ENCODE measurements around the gene MASP2. TPM values are rescaled to one million over a fixed set of nuclear protein-coding genes. Genes with fewer than 3 reads are reported as not detected.
"Not testable (repeated sequence)": the region's sequence is repeated elsewhere in the genome, so short reads cannot be mapped to it uniquely, and the experiment has no call there.

The MASP2 gene
- total RNA-seq, 1 donor from 2014 or later: 0.73 TPM

GRCh38 chr1:11065796-11066195 lies 18.8 kb upstream of the MASP2 start:
- Histone ChIP-seq H3K36me3 (ENCODE audit: insufficient read depth, low read length) (peaks cover 47% of the 10 kb centered on the region), H3K27ac (ENCODE audit: low read depth, low read length) (no peak overlapping the region), H3K79me2 (ENCODE audit: insufficient read depth, low read length) (peaks cover 9% of the 10 kb centered on the region), H3K4me2 (ENCODE audit: low read length) (no peak overlapping the region), H2AFZ (ENCODE audit: low read depth, low read length) (no peak overlapping the region), H3K9me3 (ENCODE audit: insufficient read depth, low read depth, low read length) (no peaks in the 10 kb centered on the region), H4K20me1 (ENCODE audit: insufficient read depth, low read length) (peaks cover 6% of the 10 kb centered on the region), H3K4me3 (ENCODE audit: insufficient read depth, low read depth, low read length) (no peak overlapping the region), H3K27me3 (ENCODE audit: insufficient read depth, low read length) (no peaks in the 10 kb centered on the region), H3K9ac (ENCODE audit: low read length) (no peak overlapping the region), H3K4me1 (ENCODE audit: insufficient read depth, low read length) (peaks cover 4% of the 10 kb centered on the region)
- Mint-ChIP-seq H3K4me1 (ENCODE audit: low read depth, unreplicated experiment) (peaks cover 12% of the 10 kb centered on the region), H3K36me3 (ENCODE audit: low read depth, unreplicated experiment) (peaks cover 26% of the 10 kb centered on the region), H3K9me3 (ENCODE audit: unreplicated experiment) (no peaks in the 10 kb centered on the region), H3K27ac (ENCODE audit: unreplicated experiment) (no peak overlapping the region), H3K4me3 (ENCODE audit: unreplicated experiment) (no peak overlapping the region), H3K27me3 (ENCODE audit: low read depth, unreplicated experiment) (no peaks in the 10 kb centered on the region)
- no peak for FAIRE-seq
- DNase-seq (ENCODE audit: low read depth): no peak
- TF ChIP-seq CTCF (IDR thresholded peaks at IDR 0.05; ENCODE audit: insufficient read depth, low read depth, low read length): no peak
- no peak for TF ChIP-seq EZH2 (IDR thresholded peaks at IDR 0.05; ENCODE audit: insufficient read depth, low read length)

GRCh38 chr1:11064942-11065341 lies 17.9 kb upstream of the MASP2 start:
- peaks cover 7% of the 10 kb centered on the region for H3K4me1 ChIP-seq (ENCODE audit: insufficient read depth, low read length)
- Mint-ChIP-seq H3K27ac (ENCODE audit: unreplicated experiment) (no peak overlapping the region), H3K9me3 (ENCODE audit: unreplicated experiment) (no peaks in the 10 kb centered on the region), H3K4me3 (ENCODE audit: unreplicated experiment) (no peak overlapping the region), H3K4me1 (ENCODE audit: low read depth, unreplicated experiment) (peaks cover 16% of the 10 kb centered on the region), H3K27me3 (ENCODE audit: low read depth, unreplicated experiment) (no peaks in the 10 kb centered on the region), H3K36me3 (ENCODE audit: low read depth, unreplicated experiment) (peaks cover 26% of the 10 kb centered on the region)
- no peak overlapping the region for H2AFZ ChIP-seq (ENCODE audit: low read depth, low read length)
- peaks cover 10% of the 10 kb centered on the region for H3K79me2 ChIP-seq (ENCODE audit: insufficient read depth, low read length)
- FAIRE-seq (no peak), DNase-seq (ENCODE audit: low read depth) (no peak)
- no peak overlapping the region for H3K4me3 ChIP-seq (ENCODE audit: insufficient read depth, low read depth, low read length)
- H3K4me2 ChIP-seq (ENCODE audit: low read length): no peak overlapping the region
- H3K27ac ChIP-seq (ENCODE audit: low read depth, low read length): no peak overlapping the region
- no peak overlapping the region for H3K9ac ChIP-seq (ENCODE audit: low read length)
- H3K9me3 ChIP-seq (ENCODE audit: insufficient read depth, low read depth, low read length): no peaks in the 10 kb centered on the region
- TF ChIP-seq EZH2 (IDR thresholded peaks at IDR 0.05; ENCODE audit: insufficient read depth, low read length) (no peak), CTCF (IDR thresholded peaks at IDR 0.05; ENCODE audit: insufficient read depth, low read depth, low read length) (no peak)
- peaks cover 6% of the 10 kb centered on the region for H4K20me1 ChIP-seq (ENCODE audit: insufficient read depth, low read length)
- H3K36me3 ChIP-seq (ENCODE audit: insufficient read depth, low read length): peaks cover 43% of the 10 kb centered on the region
- H3K27me3 ChIP-seq (ENCODE audit: insufficient read depth, low read length): no peaks in the 10 kb centered on the region

GRCh38 chr1:11063937-11064537 lies 17.0 kb upstream of the MASP2 start:
- H3K27ac ChIP-seq (ENCODE audit: low read depth, low read length); H3K9me3 ChIP-seq (ENCODE audit: insufficient read depth, low read depth, low read length); H3K9me3 Mint-ChIP-seq (ENCODE audit: unreplicated experiment); H3K27ac Mint-ChIP-seq (ENCODE audit: unreplicated experiment); FAIRE-seq; H3K9ac ChIP-seq (ENCODE audit: low read length); H3K4me3 Mint-ChIP-seq (ENCODE audit: unreplicated experiment); H3K27me3 Mint-ChIP-seq (ENCODE audit: low read depth, unreplicated experiment); H3K27me3 ChIP-seq (ENCODE audit: insufficient read depth, low read length); H4K20me1 ChIP-seq (ENCODE audit: insufficient read depth, low read length); DNase-seq (ENCODE audit: low read depth); H2AFZ ChIP-seq (ENCODE audit: low read depth, low read length); H3K4me2 ChIP-seq (ENCODE audit: low read length); H3K4me1 ChIP-seq (ENCODE audit: insufficient read depth, low read length); H3K4me3 ChIP-seq (ENCODE audit: insufficient read depth, low read depth, low read length): not testable (repeated sequence)
- H3K36me3 ChIP-seq (ENCODE audit: insufficient read depth, low read length): peaks cover 34% of the 10 kb centered on the region
- H3K36me3 Mint-ChIP-seq (ENCODE audit: low read depth, unreplicated experiment): peaks cover 20% of the 10 kb centered on the region
- peaks cover 17% of the 10 kb centered on the region for H3K79me2 ChIP-seq (ENCODE audit: insufficient read depth, low read length)
- H3K4me1 Mint-ChIP-seq (ENCODE audit: low read depth, unreplicated experiment): peaks cover 16% of the 10 kb centered on the region
